PC-3 (cell line): ENCODE results near the gene GRAPL. TPM values are rescaled to one million over a fixed set of nuclear protein-coding genes. Genes with fewer than 3 reads are reported as not detected.
"Not testable (repeated sequence)": the region's sequence is repeated elsewhere in the genome, so short reads cannot be mapped to it uniquely, and the experiment has no call there.

Experiments
- ATAC-seq: fragments of 200-7000 bp; cut with Tn5 transposase; 2 replicates; pipeline ENCODE4 v1.9.1; 2020; ENCODE audit warnings: mild to moderate bottlenecking, moderate library complexity
- BruUV-seq: library from RNA; stranded (reverse); fragments of 400-500 nt; replicated peaks from 2 replicates; lab custom pipeline; 2021; lab: Mats Ljungman, UMichigan
- CTCF ChIA-PET: fragments of 300-600 bp; sonication (Branson Sonifier 250); formaldehyde crosslinking; loops from one replicate; lab custom pipeline; 2022; ENCODE audit warnings: antibody characterized with exemption; lab: Charles Lee
- POLR2A ChIA-PET: fragments of 300-600 bp; sonication (Branson Sonifier 250); formaldehyde crosslinking; loops from one replicate; lab custom pipeline; 2022; ENCODE audit warnings: antibody characterized with exemption; ENCODE audit not compliant: unreplicated experiment; lab: Charles Lee
- DNase-seq: peaks from one replicate; pipeline ENCODE4 v3.0.0-alpha.2; 2015
- H2AFZ ChIP-seq: fragments of 300-600 bp; sonication (generic); 2 replicates; pipeline ENCODE4 v1.6.0; 2016; ENCODE audit warnings: antibody characterized with exemption, low read length
- H3F3A ChIP-seq: fragments of 300-600 bp; sonication (generic); one replicate; pipeline ENCODE4 v1.6.0; 2017; ENCODE audit warnings: antibody characterized with exemption, low read length, control low read depth, mild to moderate bottlenecking; ENCODE audit not compliant: unreplicated experiment
- H3K27ac ChIP-seq: fragments of 300-600 bp; sonication (generic); 2 replicates; pipeline ENCODE4 v1.5.1; 2016; ENCODE audit warnings: mild to moderate bottlenecking, low read length
- H3K27me3 ChIP-seq: fragments of 300-600 bp; sonication (generic); 2 replicates; pipeline ENCODE4 v1.6.1; 2016; ENCODE audit warnings: low read length, mixed read lengths
- H3K36me3 ChIP-seq: fragments of 300-600 bp; sonication (generic); 2 replicates; pipeline ENCODE4 v1.6.1; 2016; ENCODE audit warnings: low read depth, mixed run types, low read length, mixed read lengths
- H3K4me1 ChIP-seq: fragments of 300-600 bp; sonication (generic); 2 replicates; pipeline ENCODE4 v1.5.1; 2016; ENCODE audit warnings: low read length; ENCODE audit not compliant: insufficient read depth
- H3K4me2 ChIP-seq: fragments of 300-600 bp; sonication (generic); 2 replicates; pipeline ENCODE4 v1.6.0; 2016; ENCODE audit warnings: low read length
- H3K4me3 ChIP-seq: fragments of 300-600 bp; sonication (generic); 2 replicates; pipeline ENCODE4 v1.5.1; 2016; ENCODE audit warnings: mild to moderate bottlenecking, low read length, mixed read lengths
- H3K79me2 ChIP-seq: fragments of 300-600 bp; sonication (generic); 2 replicates; pipeline ENCODE4 v1.6.1; 2017; ENCODE audit warnings: low read length, mixed read lengths
- H3K9ac ChIP-seq: fragments of 300-600 bp; sonication (generic); 2 replicates; pipeline ENCODE4 v1.6.0; 2016; ENCODE audit warnings: mild to moderate bottlenecking, low read length
- H3K9me2 ChIP-seq: fragments of 300-600 bp; sonication (generic); replicated peaks from 2 replicates; pipeline ENCODE4 v1.6.1; 2016; ENCODE audit warnings: mixed run types, low read length, mixed read lengths
- H3K9me3 ChIP-seq: fragments of 300-600 bp; sonication (generic); 2 replicates; pipeline ENCODE4 v1.6.1; 2016; ENCODE audit warnings: low read length, mixed read lengths
- H4K20me1 ChIP-seq: fragments of 300-600 bp; sonication (generic); 2 replicates; pipeline ENCODE4 v1.6.1; 2016; ENCODE audit warnings: low read length, mixed read lengths
- intact Hi-C: fragments of 100-400 bp; cut with micrococcal nuclease; formaldehyde crosslinking; loops from 2 replicates; pipeline ENCODE4 v1.9.0; 2023
- total RNA-seq: library from RNA; depleted of rRNA; stranded (reverse); fragments of >200 nt; gene quantifications from 2 replicates; pipeline ENCODE4 v1.2.3, GENCODE V29; 2014

GRAPL gene
- total RNA-seq, 1 experiment from 2014 or later: not detected

GRCh38 chr17:19136138-19136537 lies 8.7 kb downstream of the GRAPL start:
- H3F3A ChIP-seq, BruUV-seq, H2AFZ ChIP-seq, H3K9me3 ChIP-seq, CTCF ChIA-PET, H3K36me3 ChIP-seq, H3K9me2 ChIP-seq, H3K27ac ChIP-seq, H3K79me2 ChIP-seq, H3K27me3 ChIP-seq, H3K9ac ChIP-seq, POLR2A ChIA-PET, H3K4me3 ChIP-seq, H4K20me1 ChIP-seq, DNase-seq, H3K4me2 ChIP-seq, H3K4me1 ChIP-seq, intact Hi-C loops: not testable (repeated sequence)
- ATAC-seq: peak; percentile 93

- H4K20me1 ChIP-seq, H3F3A ChIP-seq, H2AFZ ChIP-seq, H3K27me3 ChIP-seq, H3K4me3 ChIP-seq, DNase-seq, POLR2A ChIA-PET, H3K9me3 ChIP-seq, H3K4me2 ChIP-seq, H3K27ac ChIP-seq, H3K79me2 ChIP-seq, H3K9me2 ChIP-seq, CTCF ChIA-PET, H3K36me3 ChIP-seq, intact Hi-C loops, ATAC-seq, H3K9ac ChIP-seq, BruUV-seq, H3K4me1 ChIP-seq: not testable (repeated sequence)
Observed at GRCh38 chr17:19136605-19137004, 9.2 kb downstream of the GRAPL start.

- CTCF ChIA-PET, H3K36me3 ChIP-seq, intact Hi-C loops, POLR2A ChIA-PET, H3K4me2 ChIP-seq, H4K20me1 ChIP-seq, H3K79me2 ChIP-seq, BruUV-seq, H3K9me2 ChIP-seq, H3K9ac ChIP-seq, H3K4me3 ChIP-seq, H3K4me1 ChIP-seq, H3K27me3 ChIP-seq, DNase-seq, H2AFZ ChIP-seq, ATAC-seq, H3F3A ChIP-seq, H3K27ac ChIP-seq, H3K9me3 ChIP-seq: not testable (repeated sequence)
Observed at GRCh38 chr17:19137959-19138358, 10.6 kb downstream of the GRAPL start.

- H3K4me2 ChIP-seq, intact Hi-C loops: not testable (repeated sequence)
- ATAC-seq: peak; percentile 59
Observed at GRCh38 chr17:19141366-19142155, 14.2 kb downstream of the GRAPL start.

More at GRCh38 chr17:19141366-19142155, 14.2 kb downstream of the GRAPL start:
- H3K4me1 ChIP-seq, H3K79me2 ChIP-seq, H3F3A ChIP-seq, POLR2A ChIA-PET, H3K27ac ChIP-seq, BruUV-seq, CTCF ChIA-PET, DNase-seq, H3K9me2 ChIP-seq, H3K36me3 ChIP-seq, H3K4me3 ChIP-seq, H3K9ac ChIP-seq, H4K20me1 ChIP-seq, H3K27me3 ChIP-seq, H2AFZ ChIP-seq, H3K9me3 ChIP-seq: not testable (repeated sequence)
